Endothelial cell of umbilical vein (primary cell): ENCODE data around the gene FBXW7.

ENCODE experiments used
- EZH2 ChIP-seq: IDR thresholded peaks from 2 replicates; pipeline ENCODE4 v1.6.1; 2012; ENCODE audit warnings: borderline replicate concordance, low read depth, mild to moderate bottlenecking, moderate library complexity, low read length, inconsistent platforms; ENCODE audit not compliant: severe bottlenecking
- TF ChIP-seq, protein P1 (sequence below), 2 donors: IDR thresholded peaks; 1 replicate in 1 of 2; 2 replicates in 1 of 2; pipeline ENCODE4 v1.5.1; 2011; ENCODE audit warnings: low read length in 2 of 2, mild to moderate bottlenecking in 2 of 2, moderate library complexity in 2 of 2, control low read depth in 1 of 2, inconsistent platforms in 1 of 2, low read depth in 1 of 2; ENCODE audit not compliant: insufficient read depth in 1 of 2; ENCODE audit errors: extremely low read depth in 1 of 2
- TF ChIP-seq, protein P2 (sequence below): IDR thresholded peaks from 2 replicates; pipeline ENCODE4 v1.6.1; 2011; ENCODE audit not compliant: insufficient read depth, insufficient read length

- no peak for TF ChIP-seq EZH2
- TF ChIP-seq, protein P1, sequence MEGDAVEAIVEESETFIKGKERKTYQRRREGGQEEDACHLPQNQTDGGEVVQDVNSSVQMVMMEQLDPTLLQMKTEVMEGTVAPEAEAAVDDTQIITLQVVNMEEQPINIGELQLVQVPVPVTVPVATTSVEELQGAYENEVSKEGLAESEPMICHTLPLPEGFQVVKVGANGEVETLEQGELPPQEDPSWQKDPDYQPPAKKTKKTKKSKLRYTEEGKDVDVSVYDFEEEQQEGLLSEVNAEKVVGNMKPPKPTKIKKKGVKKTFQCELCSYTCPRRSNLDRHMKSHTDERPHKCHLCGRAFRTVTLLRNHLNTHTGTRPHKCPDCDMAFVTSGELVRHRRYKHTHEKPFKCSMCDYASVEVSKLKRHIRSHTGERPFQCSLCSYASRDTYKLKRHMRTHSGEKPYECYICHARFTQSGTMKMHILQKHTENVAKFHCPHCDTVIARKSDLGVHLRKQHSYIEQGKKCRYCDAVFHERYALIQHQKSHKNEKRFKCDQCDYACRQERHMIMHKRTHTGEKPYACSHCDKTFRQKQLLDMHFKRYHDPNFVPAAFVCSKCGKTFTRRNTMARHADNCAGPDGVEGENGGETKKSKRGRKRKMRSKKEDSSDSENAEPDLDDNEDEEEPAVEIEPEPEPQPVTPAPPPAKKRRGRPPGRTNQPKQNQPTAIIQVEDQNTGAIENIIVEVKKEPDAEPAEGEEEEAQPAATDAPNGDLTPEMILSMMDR (IDR thresholded peaks at IDR 0.05; ENCODE audit: extremely low read depth in 1 of 2, insufficient read depth in 1 of 2, low read depth in 1 of 2, low read length in 2 of 2): no peak
- TF ChIP-seq, protein P2, sequence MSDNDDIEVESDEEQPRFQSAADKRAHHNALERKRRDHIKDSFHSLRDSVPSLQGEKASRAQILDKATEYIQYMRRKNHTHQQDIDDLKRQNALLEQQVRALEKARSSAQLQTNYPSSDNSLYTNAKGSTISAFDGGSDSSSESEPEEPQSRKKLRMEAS: no peak
Observed at GRCh38 chr4:152499344-152499743, 36.5 kb downstream of the FBXW7 start.
